ENCODE data around the gene SOX1. TPM values are rescaled to one million over a fixed set of nuclear protein-coding genes. Genes with fewer than 3 reads are reported as not detected.

SOX1 gene
- total RNA-seq, 1 donor, result not detected

- TF ChIP-seq CTCF (IDR thresholded peaks at IDR 0.05; ENCODE audit: extremely low read depth, low read depth, low read length), result no peak
- H4K20me1 ChIP-seq (ENCODE audit: insufficient read depth, low read length), result no peaks in the 10 kb centered on the region
These were observed 40.3 kb downstream of the SOX1 start for GRCh38 chr13:112107289-112107688.

GRCh38 chr13:112110479-112110878 lies 43.5 kb downstream of the SOX1 start:
- Histone ChIP-seq H3K9me3 (ENCODE audit: low read depth, low read length) (no peaks in the 10 kb centered on the region), H3K27ac (ENCODE audit: low read depth, low read length) (no peak overlapping the region), H4K20me1 (ENCODE audit: insufficient read depth, low read length) (no peaks in the 10 kb centered on the region), H3K4me1 (ENCODE audit: insufficient read depth, low read length) (no peaks in the 10 kb centered on the region), H3K36me3 (ENCODE audit: insufficient read depth, low read length) (no peaks in the 10 kb centered on the region), H2AFZ (ENCODE audit: low read length) (no peak overlapping the region), H3K4me3 (ENCODE audit: insufficient read depth, low read length) (no peak overlapping the region), H3K79me2 (ENCODE audit: insufficient read depth, low read length) (no peaks in the 10 kb centered on the region), H3K4me2 (ENCODE audit: insufficient read depth, low read length) (no peak overlapping the region), H3K27me3 (ENCODE audit: insufficient read depth, low read length) (peaks cover 6% of the 10 kb centered on the region)
- no peak for TF ChIP-seq CTCF (IDR thresholded peaks at IDR 0.05; ENCODE audit: extremely low read depth, low read depth, low read length)
- no peak for DNase-seq (ENCODE audit: insufficient read length, low spot score, missing footprints)

More at GRCh38 chr13:112107289-112107688, 40.3 kb downstream of the SOX1 start:
- Histone ChIP-seq H2AFZ (ENCODE audit: low read length) (no peak overlapping the region), H3K79me2 (ENCODE audit: insufficient read depth, low read length) (no peaks in the 10 kb centered on the region), H3K4me3 (ENCODE audit: insufficient read depth, low read length) (no peak overlapping the region), H3K4me2 (ENCODE audit: insufficient read depth, low read length) (no peak overlapping the region), H3K27me3 (ENCODE audit: insufficient read depth, low read length) (peaks cover 6% of the 10 kb centered on the region), H3K27ac (ENCODE audit: low read depth, low read length) (no peak overlapping the region), H3K4me1 (ENCODE audit: insufficient read depth, low read length) (no peaks in the 10 kb centered on the region), H3K9me3 (ENCODE audit: low read depth, low read length) (no peaks in the 10 kb centered on the region), H3K36me3 (ENCODE audit: insufficient read depth, low read length) (no peaks in the 10 kb centered on the region)
- DNase-seq (ENCODE audit: insufficient read length, low spot score, missing footprints), result no peak

GRCh38 chr13:112111239-112111857 lies 44.4 kb downstream of the SOX1 start:
- no peaks in the 10 kb centered on the region for H3K9me3 ChIP-seq (ENCODE audit: low read depth, low read length)
- H3K36me3 ChIP-seq (ENCODE audit: insufficient read depth, low read length), result no peaks in the 10 kb centered on the region
- H4K20me1 ChIP-seq (ENCODE audit: insufficient read depth, low read length), result no peaks in the 10 kb centered on the region
- peaks cover 4% of the 10 kb centered on the region for H3K27me3 ChIP-seq (ENCODE audit: insufficient read depth, low read length)
- DNase-seq (ENCODE audit: insufficient read length, low spot score, missing footprints), result peak; percentile 68
- H2AFZ ChIP-seq (ENCODE audit: low read length), result no peak overlapping the region
- H3K4me2 ChIP-seq (ENCODE audit: insufficient read depth, low read length), result no peak overlapping the region
- no peaks in the 10 kb centered on the region for H3K4me1 ChIP-seq (ENCODE audit: insufficient read depth, low read length)
- H3K4me3 ChIP-seq (ENCODE audit: insufficient read depth, low read length), result no peak overlapping the region
- no peak overlapping the region for H3K27ac ChIP-seq (ENCODE audit: low read depth, low read length)
- no peaks in the 10 kb centered on the region for H3K79me2 ChIP-seq (ENCODE audit: insufficient read depth, low read length)
- TF ChIP-seq CTCF (IDR thresholded peaks at IDR 0.05; ENCODE audit: extremely low read depth, low read depth, low read length), result no peak

- H2AFZ ChIP-seq (ENCODE audit: low read length), result no peak overlapping the region
- H3K27me3 ChIP-seq (ENCODE audit: insufficient read depth, low read length), result no peaks in the 10 kb centered on the region
- no peak overlapping the region for H3K27ac ChIP-seq (ENCODE audit: low read depth, low read length)
- no peak for TF ChIP-seq CTCF (IDR thresholded peaks at IDR 0.05; ENCODE audit: extremely low read depth, low read depth, low read length)
- H3K4me1 ChIP-seq (ENCODE audit: insufficient read depth, low read length), result no peaks in the 10 kb centered on the region
- DNase-seq (ENCODE audit: insufficient read length, low spot score, missing footprints), result no peak
- H3K4me3 ChIP-seq (ENCODE audit: insufficient read depth, low read length), result no peak overlapping the region
- H3K36me3 ChIP-seq (ENCODE audit: insufficient read depth, low read length), result no peaks in the 10 kb centered on the region
- no peaks in the 10 kb centered on the region for H3K79me2 ChIP-seq (ENCODE audit: insufficient read depth, low read length)
- no peaks in the 10 kb centered on the region for H3K9me3 ChIP-seq (ENCODE audit: low read depth, low read length)
- no peak overlapping the region for H3K4me2 ChIP-seq (ENCODE audit: insufficient read depth, low read length)
- H4K20me1 ChIP-seq (ENCODE audit: insufficient read depth, low read length), result no peaks in the 10 kb centered on the region
These were observed 45.8 kb downstream of the SOX1 start for GRCh38 chr13:112112534-112113276.

Data from osteoblast (primary cell).